Mesendoderm (in vitro differentiated cells): Measurements from ENCODE around the gene PTTG1IP2.
"Not testable (repeated sequence)": the region's sequence is repeated elsewhere in the genome, so short reads cannot be mapped to it uniquely, and the experiment has no call there.

Experiments used
- DNase-seq: peaks from one replicate; pipeline ENCODE4 v3.0.0; 2013
- H2AK5ac ChIP-seq: 2 replicates; pipeline ENCODE4 v1.6.1; 2013; ENCODE audit warnings: low read length, inconsistent platforms
- H2BK120ac ChIP-seq: 2 replicates; pipeline ENCODE4 v1.6.1; 2013; ENCODE audit warnings: low read depth, mild to moderate bottlenecking, low read length, moderate library complexity, mixed read lengths
- H2BK15ac ChIP-seq: replicated peaks from 2 replicates; pipeline ENCODE4 v1.6.1; 2013; ENCODE audit warnings: low read depth, mild to moderate bottlenecking, moderate library complexity
- H2BK5ac ChIP-seq: 2 replicates; pipeline ENCODE4 v1.6.1; 2013; ENCODE audit warnings: low read length, inconsistent platforms
- H3K18ac ChIP-seq: 2 replicates; pipeline ENCODE4 v1.6.1; 2013; ENCODE audit warnings: mild to moderate bottlenecking, low read length, mixed read lengths
- H3K23ac ChIP-seq: one replicate; pipeline ENCODE4 v1.6.1; 2013; ENCODE audit warnings: low read length
- H3K27ac ChIP-seq: 2 replicates; pipeline ENCODE4 v1.5.1; 2013; ENCODE audit warnings: low read depth, mild to moderate bottlenecking, inconsistent platforms, low read length, moderate library complexity
- H3K27me3 ChIP-seq: 2 replicates; pipeline ENCODE4 v1.6.1; 2013; ENCODE audit warnings: low read length, control low read depth, mild to moderate bottlenecking, inconsistent platforms; ENCODE audit not compliant: insufficient read depth, poor library complexity
- H3K36me3 ChIP-seq: 2 replicates; pipeline ENCODE4 v1.6.1; 2013; ENCODE audit warnings: low read length, inconsistent platforms; ENCODE audit not compliant: control insufficient read depth, insufficient read depth
- H3K4ac ChIP-seq: one replicate; pipeline ENCODE4 v1.6.1; 2013; ENCODE audit warnings: low read depth, mild to moderate bottlenecking, low read length, moderate library complexity
- H3K4me1 ChIP-seq: 2 replicates; pipeline ENCODE4 v1.6.1; 2013; ENCODE audit warnings: low read depth, low read length, inconsistent platforms; ENCODE audit not compliant: control insufficient read depth
- H3K4me2 ChIP-seq: 2 replicates; pipeline ENCODE4 v1.6.1; 2013; ENCODE audit warnings: low read length
- H3K4me3 ChIP-seq: 2 replicates; pipeline ENCODE4 v1.5.1; 2013; ENCODE audit warnings: mild to moderate bottlenecking, low read length
- H3K56ac ChIP-seq: one replicate; pipeline ENCODE4 v1.6.1; 2013; ENCODE audit warnings: low read length
- H3K79me1 ChIP-seq: 2 replicates; pipeline ENCODE4 v1.6.1; 2013; ENCODE audit warnings: low read length, inconsistent platforms
- H3K79me2 ChIP-seq: 2 replicates; pipeline ENCODE4 v1.6.1; 2013; ENCODE audit warnings: mild to moderate bottlenecking, low read length; ENCODE audit not compliant: control insufficient read depth, insufficient read depth
- H3K9ac ChIP-seq: 2 replicates; pipeline ENCODE4 v1.6.1; 2013; ENCODE audit warnings: low read length, inconsistent platforms
- H4K5ac ChIP-seq: one replicate; pipeline ENCODE4 v1.6.1; 2013; ENCODE audit warnings: low read length
- H4K8ac ChIP-seq: one replicate; pipeline ENCODE4 v1.6.1; 2013; ENCODE audit warnings: low read depth, mild to moderate bottlenecking, control low read depth, low read length, moderate library complexity
- WGBS: extraction: QIAGEN DNeasy Blood & Tissue Kit; methylation state at CpG from one replicate; pipeline ENCODE4 v1.1.7; 2013; ENCODE audit warnings: low lambda C conversion rate, missing lambda C conversion rate; ENCODE audit not compliant: insufficient coverage; ENCODE audit errors: extremely low coverage; 5-methylcytosine and 5-hydroxymethylcytosine counted together

PTTG1IP2 gene

DNA sequence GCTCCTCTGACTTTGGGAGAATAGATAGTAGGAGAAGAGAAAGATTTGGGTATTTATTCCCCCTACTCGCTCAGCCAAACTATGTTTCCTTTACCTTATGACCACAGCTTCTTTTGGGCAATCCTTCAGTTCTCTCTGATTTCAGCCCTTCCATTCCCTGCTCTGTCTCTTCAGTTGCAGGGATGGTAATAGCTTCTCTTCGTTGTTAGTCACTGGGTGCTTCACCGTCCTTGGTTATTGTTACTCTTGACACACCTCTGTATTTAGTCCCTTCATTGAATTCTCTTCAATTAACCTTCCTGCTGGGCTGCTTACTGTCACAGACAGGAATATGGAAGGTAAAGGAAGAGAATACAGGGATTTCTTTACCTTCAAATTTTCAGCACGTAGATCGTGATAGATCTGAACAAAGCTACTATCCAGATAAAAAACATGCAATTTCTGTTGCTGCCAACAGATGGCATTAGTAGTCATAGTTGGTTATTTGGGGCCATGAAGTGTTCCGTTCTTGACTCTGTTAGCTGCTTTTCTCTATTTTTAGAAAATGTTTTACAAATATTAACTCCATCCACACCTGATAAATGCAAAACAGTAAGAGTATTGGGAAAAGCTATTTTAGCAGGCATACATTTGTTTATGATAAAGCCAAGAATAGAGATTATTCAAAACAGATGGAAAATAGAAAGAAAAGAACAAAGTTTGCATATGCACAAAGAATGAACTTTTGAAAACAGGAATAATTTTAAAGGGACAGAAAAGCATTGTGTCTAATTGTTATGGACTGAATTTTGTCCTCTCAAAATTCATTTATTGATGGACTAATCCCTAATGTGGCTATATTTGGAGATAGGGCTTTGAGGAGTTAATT lies 14.0 kb upstream of the PTTG1IP2 start:
- H3K23ac ChIP-seq: no peak overlapping the region
- no peak overlapping the region for H3K9ac ChIP-seq
- H2AK5ac ChIP-seq: no peak overlapping the region
- H3K27ac ChIP-seq: no peak overlapping the region
- H3K36me3 ChIP-seq: no peaks in the 10 kb centered on the region
- H3K79me1 ChIP-seq: no peaks in the 10 kb centered on the region
- H4K5ac ChIP-seq: no peak overlapping the region
- no peak overlapping the region for H3K18ac ChIP-seq
- peaks cover 2% of the 10 kb centered on the region for H3K4me1 ChIP-seq
- H2BK15ac ChIP-seq: no peak overlapping the region
- no peak overlapping the region for H2BK5ac ChIP-seq
- no peak overlapping the region for H3K56ac ChIP-seq
- no peak overlapping the region for H3K4ac ChIP-seq
- WGBS: no CpG with 5 or more reads among the region's 6 CpGs
- H3K4me2 ChIP-seq: no peak overlapping the region
- no peak overlapping the region for H2BK120ac ChIP-seq
- H4K8ac ChIP-seq: no peak overlapping the region
- no peaks in the 10 kb centered on the region for H3K79me2 ChIP-seq
- no peak overlapping the region for H3K4me3 ChIP-seq
- peak; percentile 67 for DNase-seq
- no peaks in the 10 kb centered on the region for H3K27me3 ChIP-seq

DNA sequence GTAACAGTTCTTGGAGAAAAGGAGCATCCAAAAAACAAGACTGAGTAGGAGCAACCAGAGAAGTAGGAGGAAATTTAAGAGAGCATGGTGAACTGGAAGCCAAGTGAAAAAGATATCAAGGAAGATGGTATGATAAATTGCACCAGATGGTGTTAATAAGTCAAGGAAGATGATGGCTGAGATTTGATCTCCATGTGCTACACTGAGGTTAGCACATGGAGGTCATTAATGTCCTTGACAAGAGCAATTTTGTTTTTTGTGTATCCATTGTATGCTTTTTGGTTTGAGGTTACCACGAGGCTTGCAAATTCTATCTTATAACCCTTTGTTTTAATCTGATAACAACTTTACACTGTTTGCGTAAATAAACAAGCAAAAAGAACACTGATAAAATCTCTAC lies 11.3 kb upstream of the PTTG1IP2 start:
- Histone ChIP-seq H2BK5ac (no peak overlapping the region), H2BK120ac (no peak overlapping the region), H3K4ac (no peak overlapping the region), H2BK15ac (no peak overlapping the region), H3K4me1 (peaks cover 2% of the 10 kb centered on the region), H3K27ac (no peak overlapping the region), H4K8ac (no peak overlapping the region), H2AK5ac (no peak overlapping the region), H3K79me2 (no peaks in the 10 kb centered on the region), H3K27me3 (no peaks in the 10 kb centered on the region), H3K79me1 (no peaks in the 10 kb centered on the region), H3K9ac (no peak overlapping the region), H3K23ac (no peak overlapping the region), H4K5ac (no peak overlapping the region), H3K18ac (no peak overlapping the region), H3K36me3 (no peaks in the 10 kb centered on the region), H3K4me3 (no peak overlapping the region), H3K56ac (no peak overlapping the region), H3K4me2 (no peak overlapping the region)
- WGBS: no CpG with 5 or more reads among the region's 2 CpGs
- no peak for DNase-seq

DNA sequence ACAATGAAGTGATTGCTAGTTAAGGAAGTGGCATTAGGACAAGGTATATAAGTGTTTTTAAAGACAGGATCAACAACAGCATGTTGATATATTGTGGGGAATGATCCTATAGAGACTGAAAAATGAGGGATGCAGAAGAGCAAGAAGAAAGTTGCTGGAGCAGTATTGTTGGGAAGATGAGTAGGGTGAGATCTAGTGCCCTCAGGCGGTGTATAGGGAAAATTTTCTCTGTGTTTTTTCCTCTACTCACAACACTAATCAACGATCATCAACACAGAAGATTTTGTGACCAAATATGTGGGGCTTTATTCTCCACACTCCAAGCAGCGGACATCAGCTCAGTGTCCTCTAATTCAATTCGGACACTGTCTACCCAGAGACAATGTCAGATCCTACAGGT lies 9.6 kb upstream of the PTTG1IP2 start:
- H4K5ac ChIP-seq: no peak overlapping the region
- no peak overlapping the region for H2BK5ac ChIP-seq
- H3K27me3 ChIP-seq: no peaks in the 10 kb centered on the region
- H2AK5ac ChIP-seq: no peak overlapping the region
- H3K79me2 ChIP-seq: no peaks in the 10 kb centered on the region
- no peak overlapping the region for H4K8ac ChIP-seq
- H2BK120ac ChIP-seq: no peak overlapping the region
- no peaks in the 10 kb centered on the region for H3K79me1 ChIP-seq
- H3K23ac ChIP-seq: no peak overlapping the region
- H3K18ac ChIP-seq: no peak overlapping the region
- peak; percentile 28 for DNase-seq
- no peak overlapping the region for H3K4me2 ChIP-seq
- H3K9ac ChIP-seq: no peak overlapping the region
- no peak overlapping the region for H3K27ac ChIP-seq
- peaks cover 2% of the 10 kb centered on the region for H3K4me1 ChIP-seq
- no peak overlapping the region for H3K4ac ChIP-seq
- H2BK15ac ChIP-seq: no peak overlapping the region
- no CpG with 5 or more reads among the region's 4 CpGs for WGBS
- H3K4me3 ChIP-seq: no peak overlapping the region
- no peak overlapping the region for H3K56ac ChIP-seq
- no peaks in the 10 kb centered on the region for H3K36me3 ChIP-seq

DNA sequence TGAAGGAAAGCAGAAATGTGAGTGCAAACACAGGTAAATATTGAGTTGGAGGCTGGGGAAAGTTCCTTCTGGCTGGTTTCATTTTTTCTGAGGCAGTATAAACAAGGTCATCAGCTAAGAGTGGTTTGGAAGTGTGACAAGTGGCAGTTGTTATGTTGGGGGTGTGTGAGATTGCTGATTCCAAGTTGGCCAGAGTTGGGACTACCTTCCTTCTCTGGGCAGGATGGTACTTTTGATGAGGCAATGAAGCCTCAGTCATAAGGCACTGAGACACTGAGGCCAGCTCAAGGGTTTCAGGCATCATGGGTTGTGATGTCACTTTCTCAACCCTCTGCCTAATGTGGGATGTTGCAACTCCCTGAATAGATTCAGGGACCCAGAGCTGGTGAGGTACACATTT lies 8.2 kb upstream of the PTTG1IP2 start:
- Histone ChIP-seq H3K4me2 (no peak overlapping the region), H3K4me1 (peaks cover 2% of the 10 kb centered on the region), H2AK5ac (no peak overlapping the region), H3K9ac (no peak overlapping the region), H3K18ac (no peak overlapping the region), H3K27ac (no peak overlapping the region), H3K4ac (no peak overlapping the region), H3K23ac (no peak overlapping the region), H3K79me2 (no peaks in the 10 kb centered on the region), H3K79me1 (no peaks in the 10 kb centered on the region), H2BK15ac (no peak overlapping the region), H3K27me3 (no peaks in the 10 kb centered on the region), H3K4me3 (no peak overlapping the region), H3K36me3 (no peaks in the 10 kb centered on the region), H2BK5ac (no peak overlapping the region), H3K56ac (no peak overlapping the region), H4K5ac (no peak overlapping the region), H2BK120ac (no peak overlapping the region), H4K8ac (no peak overlapping the region)
- DNase-seq: no peak

DNA sequence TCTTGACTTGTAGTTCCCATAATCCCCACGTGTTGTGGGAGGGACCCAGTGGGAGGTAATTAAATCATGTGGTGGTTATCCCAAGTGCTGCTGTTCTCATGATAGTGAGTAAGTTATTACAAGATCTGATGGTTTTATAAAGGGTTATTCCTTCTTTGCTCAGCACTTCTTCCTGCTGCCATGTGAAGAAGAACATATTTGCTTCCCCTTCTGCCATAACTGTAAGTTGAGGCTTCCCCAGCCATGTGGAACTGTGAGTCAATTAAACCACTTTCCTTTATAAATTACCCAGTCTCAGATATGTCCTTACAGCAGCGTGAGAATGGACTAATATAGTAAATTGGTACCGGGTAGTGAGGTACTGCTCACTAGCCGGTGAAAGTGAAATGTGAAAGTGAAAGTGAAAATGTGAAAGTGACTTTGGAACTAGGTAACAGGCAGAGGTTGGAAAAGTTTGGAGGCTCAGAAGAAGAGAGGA lies 6.2 kb upstream of the PTTG1IP2 start:
- not testable (repeated sequence) for H3K4me1 ChIP-seq, H3K27ac ChIP-seq, H3K56ac ChIP-seq, H3K4ac ChIP-seq, H3K23ac ChIP-seq, H3K4me2 ChIP-seq, H3K9ac ChIP-seq, H3K18ac ChIP-seq, H4K5ac ChIP-seq, H2BK15ac ChIP-seq, H3K4me3 ChIP-seq, H2BK120ac ChIP-seq, H3K79me2 ChIP-seq, H2BK5ac ChIP-seq, H3K79me1 ChIP-seq, H2AK5ac ChIP-seq, H3K36me3 ChIP-seq, DNase-seq, H4K8ac ChIP-seq, H3K27me3 ChIP-seq
- no CpG with 5 or more reads among the region's 4 CpGs for WGBS

DNA sequence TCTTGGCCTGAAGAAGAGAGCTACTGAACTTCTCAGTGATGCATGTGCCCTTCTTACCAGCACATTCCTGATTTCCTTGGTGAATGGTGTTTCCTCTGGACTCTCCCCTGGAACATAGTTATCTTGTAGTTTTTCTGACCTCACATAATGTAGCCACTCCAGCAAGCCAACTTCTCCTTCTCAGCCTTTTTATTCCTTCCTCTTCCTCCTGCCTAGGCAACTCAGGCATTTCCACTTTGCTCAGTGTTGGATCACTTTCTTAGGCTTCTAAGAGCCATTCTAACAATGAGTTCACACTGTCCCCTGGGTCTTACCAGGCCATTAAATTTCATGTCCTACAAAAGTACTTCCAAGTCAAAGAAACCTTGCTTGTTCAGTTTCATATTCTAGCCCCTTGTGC lies 3.6 kb upstream of the PTTG1IP2 start:
- Histone ChIP-seq H3K79me1 (no peaks in the 10 kb centered on the region), H3K23ac (no peak overlapping the region), H3K27me3 (no peaks in the 10 kb centered on the region), H2BK5ac (no peak overlapping the region), H3K56ac (no peak overlapping the region), H3K36me3 (no peaks in the 10 kb centered on the region), H2AK5ac (no peak overlapping the region), H3K18ac (no peak overlapping the region), H3K79me2 (no peaks in the 10 kb centered on the region), H3K4me1 (no peaks in the 10 kb centered on the region), H4K5ac (no peak overlapping the region), H3K4ac (no peak overlapping the region), H3K4me3 (no peak overlapping the region), H3K27ac (no peak overlapping the region), H4K8ac (no peak overlapping the region), H3K9ac (no peak overlapping the region), H2BK120ac (no peak overlapping the region), H2BK15ac (no peak overlapping the region), H3K4me2 (no peak overlapping the region)
- DNase-seq: no peak
